ENCODE results near the gene EMILIN3. TPM values are rescaled to one million over a fixed set of nuclear protein-coding genes. Genes with fewer than 3 reads are reported as not detected.
A peak's percentile ranks its signal among the peaks of the same experiment; 100 is the strongest.

Gene EMILIN3
- total and polyA plus RNA-seq, 2 of the 8 experiments (the other 6 are each of a cell fraction or from before 2014, with no cell fraction given) = 3.8 to 5.2 TPM

DNA sequence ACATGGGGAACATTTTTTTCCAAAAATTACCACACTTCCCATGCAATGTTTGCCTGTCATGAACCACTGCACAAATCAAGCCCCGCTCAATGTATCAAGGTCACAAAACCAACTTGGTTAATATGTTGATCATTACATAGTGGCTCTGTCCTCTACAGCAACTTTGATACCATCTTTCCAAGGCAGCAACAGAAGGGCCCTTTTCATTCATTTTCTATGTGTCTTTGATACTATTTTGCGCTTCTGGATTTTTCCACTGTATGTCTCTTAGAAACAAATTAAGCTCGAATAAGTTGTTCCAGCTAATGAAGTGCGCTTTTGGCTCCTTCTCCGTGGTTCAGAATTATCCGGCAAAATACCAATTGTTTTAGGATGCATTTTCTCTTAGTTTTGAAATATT, 50.6 kb downstream of the EMILIN3 start:
- Histone ChIP-seq H4K91ac (replicated peaks; ENCODE audit: insufficient read length, low read length) (no peak overlapping the region), H3K18ac (ENCODE audit: extremely low read depth, low read length) (no peak overlapping the region), H4K5ac (ENCODE audit: insufficient read length, low read depth, low read length) (no peak overlapping the region), H3K23me2 (ENCODE audit: low read depth, low read length) (peaks cover 6% of the 10 kb centered on the region; the same call in 1 of the 2 replicates), H2BK5ac (ENCODE audit: low read depth, low read length) (no peak overlapping the region), H2BK12ac (ENCODE audit: low read depth, low read length) (no peak overlapping the region), H2AK5ac (ENCODE audit: low read depth, low read length) (no peak overlapping the region), H3K4me3 (ENCODE audit: extremely low read depth in 1 of 4, insufficient read depth in 2 of 4, low read depth in 3 of 4, low read length in 4 of 4) (no peak overlapping the region), H2BK15ac (ENCODE audit: low read length) (no peak overlapping the region), H2BK20ac (ENCODE audit: low read length) (no peak overlapping the region), H4K8ac (ENCODE audit: extremely low read depth, insufficient read depth, low read length) (no peak overlapping the region), H3K4me1 (replicated peaks in 1 of 4; ENCODE audit: control insufficient read depth in 3 of 4, insufficient read depth in 4 of 4, low read length in 3 of 4) (peaks cover 0 to 4% (median 1%) of the 10 kb centered on the region in 4 experiments; a peak in 4 of 7 replicates), H3K14ac (ENCODE audit: insufficient read length) (no peak overlapping the region), H3K79me1 (ENCODE audit: low read depth, low read length) (no peaks in the 10 kb centered on the region), H3K9ac (replicated peaks in 1 of 4; ENCODE audit: extremely low read depth in 1 of 4, low read depth in 3 of 4, low read length in 3 of 4) (no peak overlapping the region), H3K4ac (replicated peaks; ENCODE audit: insufficient read length, low read depth, low read length) (no peak overlapping the region), H3K56ac (replicated peaks; ENCODE audit: insufficient read length, low read depth, low read length) (no peak overlapping the region), H3K4me2 (ENCODE audit: insufficient read depth in 1 of 2, low read depth in 2 of 2, low read length in 2 of 2) (peak overlapping the region in 1 of 2 experiments; percentile 82; a peak in 1 of 4 replicates), H2AFZ (ENCODE audit: low read length) (no peak overlapping the region), H3K27ac (ENCODE audit: low read depth, low read length) (no peak overlapping the region), H3K27me3 (replicated peaks in 1 of 4; ENCODE audit: control insufficient read depth in 3 of 4, extremely low read depth in 1 of 4, insufficient read depth in 3 of 4, low read length in 3 of 4) (peaks cover 0 to 4% (median 2%) of the 10 kb centered on the region in 4 experiments; a peak in 3 of 7 replicates), H2BK120ac (replicated peaks; ENCODE audit: low read depth, low read length) (no peak overlapping the region), H4K20me1 (replicated peaks in 1 of 2; ENCODE audit: control insufficient read depth in 1 of 2, insufficient read depth in 2 of 2, low read length in 2 of 2) (peaks cover 0 to 2% of the 10 kb centered on the region in 2 experiments), H3K79me2 (ENCODE audit: control insufficient read depth in 1 of 2, insufficient read depth in 2 of 2, low read length in 2 of 2) (no peaks in the 10 kb centered on the region), H3K9me3 (ENCODE audit: insufficient read depth in 2 of 2, low read depth in 1 of 2, low read length in 1 of 2) (0 out of 4 replicates have a peak, but pooled peaks cover 0 to 4% of the 10 kb centered on the region in 2 experiments), H3K23ac (ENCODE audit: insufficient read length) (no peak overlapping the region), H3K36me3 (ENCODE audit: control insufficient read depth in 2 of 4, insufficient read depth in 4 of 4, low read length in 3 of 4) (no peaks in the 10 kb centered on the region)
- CTCF ChIA-PET (ENCODE audit: partially characterized antibody) = interaction anchor here (1.5 to 1.7 kb wide), 2 partner anchors 11 to 143 kb away, joined by 3 to 4 read pairs; no protein-coding TSS in a partner anchor
- FAIRE-seq = no peak
- no peak for DNase-seq (ENCODE audit: low read depth in 1 of 2, low spot score in 2 of 2)
- 88% methylated on average over 6 of the region's 6 CpGs; no CpG with 5 or more reads in 1 of the 2 experiments for WGBS, 2 experiments (ENCODE audit: extremely low coverage in 1 of 2, insufficient coverage in 1 of 2, insufficient read length in 1 of 2, insufficient replicate concordance in 2 of 2, low coverage in 1 of 2, low lambda C conversion rate in 2 of 2, missing lambda C conversion rate in 1 of 2)
- POLR2A ChIA-PET (ENCODE audit: partially characterized antibody) = interaction anchor here (1.5 kb wide), 1 partner anchor 36 kb away, joined by 3 read pairs; no protein-coding TSS in a partner anchor
- TF ChIP-seq MAFK (IDR thresholded peaks at IDR 0.05; ENCODE audit: low read depth, low read length) (no peak), SP2 (IDR thresholded peaks at IDR 0.05; ENCODE audit: low read length) (no peak), BACH1 (IDR thresholded peaks at IDR 0.05; ENCODE audit: low read length) (no peak), YY1 (IDR thresholded peaks at IDR 0.05; ENCODE audit: low read depth, low read length) (no peak), POLR2A (IDR thresholded peaks at IDR 0.05; ENCODE audit: control extremely low read depth in 1 of 2, low read depth in 2 of 2, low read length in 2 of 2) (no peak), TBP (IDR thresholded peaks at IDR 0.05; ENCODE audit: low read depth, low read length) (no peak), SP1 (IDR thresholded peaks at IDR 0.05; ENCODE audit: low read depth, low read length) (no peak)
- TF ChIP-seq, protein P1, sequence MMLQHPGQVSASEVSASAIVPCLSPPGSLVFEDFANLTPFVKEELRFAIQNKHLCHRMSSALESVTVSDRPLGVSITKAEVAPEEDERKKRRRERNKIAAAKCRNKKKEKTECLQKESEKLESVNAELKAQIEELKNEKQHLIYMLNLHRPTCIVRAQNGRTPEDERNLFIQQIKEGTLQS (IDR thresholded peaks at IDR 0.05; ENCODE audit: insufficient read depth, low read depth, low read length) = no peak
- TF ChIP-seq, protein P2, sequence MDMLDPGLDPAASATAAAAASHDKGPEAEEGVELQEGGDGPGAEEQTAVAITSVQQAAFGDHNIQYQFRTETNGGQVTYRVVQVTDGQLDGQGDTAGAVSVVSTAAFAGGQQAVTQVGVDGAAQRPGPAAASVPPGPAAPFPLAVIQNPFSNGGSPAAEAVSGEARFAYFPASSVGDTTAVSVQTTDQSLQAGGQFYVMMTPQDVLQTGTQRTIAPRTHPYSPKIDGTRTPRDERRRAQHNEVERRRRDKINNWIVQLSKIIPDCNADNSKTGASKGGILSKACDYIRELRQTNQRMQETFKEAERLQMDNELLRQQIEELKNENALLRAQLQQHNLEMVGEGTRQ (IDR thresholded peaks at IDR 0.05; ENCODE audit: low read length) = no peak
- TF ChIP-seq, protein P3, sequence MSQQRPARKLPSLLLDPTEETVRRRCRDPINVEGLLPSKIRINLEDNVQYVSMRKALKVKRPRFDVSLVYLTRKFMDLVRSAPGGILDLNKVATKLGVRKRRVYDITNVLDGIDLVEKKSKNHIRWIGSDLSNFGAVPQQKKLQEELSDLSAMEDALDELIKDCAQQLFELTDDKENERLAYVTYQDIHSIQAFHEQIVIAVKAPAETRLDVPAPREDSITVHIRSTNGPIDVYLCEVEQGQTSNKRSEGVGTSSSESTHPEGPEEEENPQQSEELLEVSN (IDR thresholded peaks at IDR 0.05) = no peak

Measured in H1 (cell line).